HG02642 (cell line): ENCODE data around the gene SLC9A8.
"Not testable (repeated sequence)": the region's sequence is repeated elsewhere in the genome, so short reads cannot be mapped to it uniquely, and the experiment has no call there.

Source experiments
- ATAC-seq: cut with Tn5 transposase; IDR thresholded peaks from one replicate; pipeline ENCODE4 v1.9.1; 2021; ENCODE audit warnings: mild to moderate bottlenecking; ENCODE audit not compliant: unreplicated experiment, poor library complexity

SLC9A8 gene, protein sequence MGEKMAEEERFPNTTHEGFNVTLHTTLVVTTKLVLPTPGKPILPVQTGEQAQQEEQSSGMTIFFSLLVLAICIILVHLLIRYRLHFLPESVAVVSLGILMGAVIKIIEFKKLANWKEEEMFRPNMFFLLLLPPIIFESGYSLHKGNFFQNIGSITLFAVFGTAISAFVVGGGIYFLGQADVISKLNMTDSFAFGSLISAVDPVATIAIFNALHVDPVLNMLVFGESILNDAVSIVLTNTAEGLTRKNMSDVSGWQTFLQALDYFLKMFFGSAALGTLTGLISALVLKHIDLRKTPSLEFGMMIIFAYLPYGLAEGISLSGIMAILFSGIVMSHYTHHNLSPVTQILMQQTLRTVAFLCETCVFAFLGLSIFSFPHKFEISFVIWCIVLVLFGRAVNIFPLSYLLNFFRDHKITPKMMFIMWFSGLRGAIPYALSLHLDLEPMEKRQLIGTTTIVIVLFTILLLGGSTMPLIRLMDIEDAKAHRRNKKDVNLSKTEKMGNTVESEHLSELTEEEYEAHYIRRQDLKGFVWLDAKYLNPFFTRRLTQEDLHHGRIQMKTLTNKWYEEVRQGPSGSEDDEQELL

DNA sequence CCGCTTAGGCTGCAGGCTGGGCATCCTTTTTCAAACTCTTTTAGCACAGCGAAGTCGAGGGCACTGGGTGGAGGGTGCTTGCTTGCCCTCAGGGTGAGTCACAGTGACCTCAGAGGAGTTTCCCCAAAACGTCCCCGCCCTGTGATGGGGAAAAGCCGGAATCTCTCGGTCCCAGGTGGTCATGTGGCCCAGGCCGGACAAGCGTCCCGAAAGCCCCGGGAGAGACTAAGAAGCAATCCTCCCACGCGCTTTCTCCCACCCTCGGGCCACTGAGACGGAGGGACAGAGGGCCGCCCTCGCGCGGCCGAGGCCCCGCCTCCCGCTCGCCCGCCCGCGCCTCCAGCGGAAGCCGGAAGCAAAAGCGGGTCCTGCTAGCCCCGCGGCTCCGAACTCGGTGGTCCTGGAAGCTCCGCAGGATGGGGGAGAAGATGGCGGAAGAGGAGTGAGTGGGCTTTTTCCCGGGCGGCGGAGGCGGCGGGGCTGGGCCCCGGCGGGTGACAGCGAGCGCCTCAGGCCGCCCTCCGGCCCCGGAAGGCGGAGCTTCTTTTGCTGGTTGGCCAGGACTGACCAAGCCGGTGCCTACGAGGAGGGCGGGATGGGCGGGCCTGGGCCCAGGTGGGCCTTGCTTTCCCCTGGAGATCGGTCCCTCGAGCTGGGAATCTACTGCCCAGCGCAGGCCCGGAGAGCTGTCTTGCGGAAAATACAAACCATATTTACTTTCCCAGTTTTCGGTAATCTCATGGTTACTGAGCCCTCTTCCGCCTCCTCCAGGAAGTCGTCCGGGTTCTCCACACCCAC, at the start of gene SLC9A8:
SLC9A8 (plus strand) TSS at position 322 of the 798 bp plus-strand sequence; CDS start at position 417, 95 bp downstream.
- peak; percentile 93 for ATAC-seq

DNA sequence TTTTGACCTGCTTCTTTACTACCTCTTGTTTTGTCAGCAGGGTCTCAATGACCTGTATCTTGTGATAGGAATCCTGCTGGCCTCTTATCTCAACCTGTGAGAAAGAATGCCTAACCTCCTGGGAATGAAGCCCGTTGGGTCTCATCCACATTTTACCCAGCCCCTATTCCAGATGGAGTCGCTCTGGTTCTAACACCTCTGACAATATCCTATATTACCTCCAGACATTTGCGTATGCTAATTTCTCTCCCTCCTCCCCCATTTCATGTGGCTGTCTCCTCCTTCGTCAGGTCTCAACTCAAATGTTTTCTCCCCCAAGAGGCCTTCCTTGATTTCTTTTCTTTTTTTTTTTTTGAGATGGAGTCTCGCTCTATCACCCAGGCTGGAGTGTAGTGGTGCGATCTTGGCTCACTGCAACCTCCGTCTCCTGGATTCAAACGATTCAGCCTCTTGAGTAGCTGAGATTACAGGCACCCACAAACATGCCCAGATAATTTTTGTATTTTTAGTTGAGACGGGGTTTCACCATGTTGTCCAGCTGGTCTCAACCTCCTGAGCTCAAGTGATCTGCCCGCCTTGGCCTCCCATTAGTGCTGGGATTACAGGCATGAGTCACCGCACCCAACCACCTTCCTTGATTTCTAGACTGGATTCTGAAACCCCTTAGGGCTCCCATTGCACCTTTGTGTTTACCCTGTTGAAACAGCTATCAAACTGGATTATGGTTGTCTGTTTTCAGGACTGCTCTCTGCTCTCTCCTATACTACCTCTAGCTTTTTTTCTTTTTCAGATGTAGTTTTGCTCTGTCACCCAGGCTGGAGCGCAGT, 49.5 kb upstream of the SLC9A8 start:
- ATAC-seq, result no peak

DNA sequence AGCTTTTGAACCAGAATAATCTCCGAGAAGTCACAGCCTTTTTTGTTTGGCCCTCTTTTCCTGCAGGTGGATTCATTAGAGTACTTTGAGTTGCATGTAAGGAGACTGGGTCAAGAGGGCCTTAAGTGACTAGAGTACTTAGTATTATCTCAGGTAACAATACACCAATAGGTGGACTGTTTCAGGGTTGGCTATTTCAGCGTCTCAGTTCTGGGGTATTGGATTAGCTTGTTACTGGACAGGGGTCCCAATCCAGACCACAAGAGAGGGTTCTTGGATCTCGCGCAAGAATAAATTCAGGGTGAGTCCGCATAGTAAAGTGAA, 47.3 kb upstream of the SLC9A8 start:
- ATAC-seq, result no peak

DNA sequence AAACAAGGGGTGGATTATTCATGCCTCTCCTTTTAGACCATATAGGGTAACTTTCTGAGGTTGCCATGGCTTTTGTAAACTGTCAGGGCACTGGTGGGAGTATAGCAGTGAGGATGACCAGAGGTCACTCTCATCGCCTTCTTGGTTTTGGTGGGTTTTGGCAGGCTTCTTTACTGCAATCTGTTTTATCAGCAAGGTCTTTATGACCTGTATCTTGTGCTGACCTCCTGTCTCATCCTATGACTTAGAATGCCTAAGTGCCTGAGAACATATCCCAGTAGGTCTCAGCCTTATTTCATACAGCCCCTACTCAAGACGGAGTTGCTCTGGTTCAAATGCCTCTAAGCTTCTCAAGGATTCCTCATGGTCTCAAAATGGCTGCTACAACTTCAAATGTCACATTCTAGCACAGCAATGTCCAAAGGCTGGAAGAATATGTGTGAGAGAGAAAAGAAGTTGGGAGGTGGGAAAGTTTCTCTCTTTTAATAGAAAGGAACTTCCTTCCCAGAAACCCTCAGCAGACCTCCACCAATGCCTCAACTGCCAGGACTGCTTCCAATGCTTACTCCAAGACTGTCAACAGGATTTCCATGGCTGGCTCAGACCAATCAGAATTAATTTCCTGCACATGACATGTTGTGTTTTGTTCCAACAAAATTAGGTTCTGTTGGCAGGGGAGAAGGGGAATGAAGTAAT, 46.6 kb upstream of the SLC9A8 start:
- ATAC-seq, result no peak

DNA sequence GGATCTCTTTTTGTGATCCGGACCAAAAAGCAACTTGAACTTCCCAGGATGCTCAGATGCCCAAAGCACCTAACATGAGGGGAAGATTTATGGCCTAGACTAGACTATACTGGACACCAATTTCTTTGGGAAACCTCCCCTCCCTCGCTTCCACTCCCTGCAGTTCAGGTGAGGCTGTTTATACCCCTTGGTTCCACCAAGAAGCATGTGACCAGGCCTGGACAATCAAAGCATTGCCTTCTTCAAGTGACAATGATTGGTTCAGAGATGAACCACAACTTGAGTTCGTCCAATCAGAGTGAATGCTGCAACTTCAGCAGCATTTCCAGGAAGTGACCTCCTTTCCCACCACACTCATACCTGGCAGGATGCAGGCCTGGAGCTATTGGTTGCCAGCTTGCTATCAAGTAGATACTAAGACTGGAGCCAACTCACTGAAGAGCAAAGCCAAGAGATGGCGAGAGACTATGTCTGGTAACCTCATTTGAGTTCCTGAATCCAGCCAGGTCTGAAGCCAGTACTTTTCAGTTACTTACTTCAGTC, 45.6 kb upstream of the SLC9A8 start:
- ATAC-seq, result no peak

DNA sequence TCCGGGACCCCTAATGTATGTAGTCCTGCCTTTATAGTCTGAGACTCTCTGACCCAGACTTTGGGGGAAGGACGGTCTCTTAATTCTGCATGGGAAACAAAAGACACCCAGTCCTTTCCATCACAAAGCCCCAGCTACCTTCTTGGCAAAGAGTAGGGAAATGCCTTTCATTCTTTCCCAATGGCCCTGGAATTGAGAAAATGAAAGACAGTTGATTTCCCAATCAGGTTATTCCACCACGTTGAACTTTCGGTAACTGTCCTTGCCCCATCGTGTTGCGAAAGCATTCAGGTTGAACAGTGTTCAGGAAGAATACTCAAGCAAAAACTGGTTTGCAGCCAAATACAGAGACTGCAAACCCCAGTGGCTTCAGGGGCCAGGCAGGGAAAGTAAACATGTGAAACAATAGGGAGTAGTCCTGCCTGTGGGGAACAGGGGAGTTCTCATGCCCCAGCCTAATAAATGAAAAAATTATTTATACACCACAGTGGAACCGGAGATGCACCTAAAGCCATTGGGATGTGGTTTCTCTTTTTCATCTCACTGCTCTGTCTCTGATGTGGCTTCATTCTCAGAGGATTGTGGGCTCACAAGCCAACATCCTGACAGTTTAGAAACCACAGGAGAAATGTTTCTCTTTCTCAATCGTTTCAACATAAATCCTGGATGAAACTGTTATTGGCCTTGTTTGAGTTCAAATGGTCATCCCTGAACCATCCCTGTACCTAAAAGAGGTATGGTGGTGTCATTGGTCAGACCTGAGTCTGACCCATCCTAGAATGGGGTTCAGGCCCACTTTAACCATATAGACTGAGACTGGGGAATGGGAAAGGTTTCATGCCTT, 44.2 kb upstream of the SLC9A8 start:
- ATAC-seq, result no peak

DNA sequence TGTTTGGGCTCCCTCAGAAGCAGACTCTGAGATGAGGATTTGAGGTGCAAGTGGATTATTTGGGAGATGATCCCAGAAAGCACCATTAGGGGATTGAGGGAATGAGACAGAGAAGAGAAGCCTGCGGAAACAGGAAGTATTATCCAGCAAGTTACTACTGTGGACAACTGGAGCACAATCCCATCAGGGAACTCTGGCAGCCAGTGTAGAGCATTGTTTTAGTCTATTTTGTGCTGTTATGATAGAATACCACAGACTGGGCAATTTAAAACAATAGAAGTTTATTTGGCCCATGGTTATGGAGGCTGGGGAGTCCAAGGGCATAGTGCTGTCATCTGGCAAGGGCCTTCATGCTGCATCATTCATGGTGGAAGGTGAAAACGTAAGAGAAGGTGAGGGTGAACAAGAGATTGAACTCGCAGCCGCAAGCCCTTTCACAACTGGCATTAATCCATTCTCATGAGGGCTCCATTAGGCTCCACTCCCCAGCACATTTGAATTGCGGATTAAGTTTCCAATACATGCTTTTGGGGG, 43.5 kb upstream of the SLC9A8 start:
- ATAC-seq, result no peak

DNA sequence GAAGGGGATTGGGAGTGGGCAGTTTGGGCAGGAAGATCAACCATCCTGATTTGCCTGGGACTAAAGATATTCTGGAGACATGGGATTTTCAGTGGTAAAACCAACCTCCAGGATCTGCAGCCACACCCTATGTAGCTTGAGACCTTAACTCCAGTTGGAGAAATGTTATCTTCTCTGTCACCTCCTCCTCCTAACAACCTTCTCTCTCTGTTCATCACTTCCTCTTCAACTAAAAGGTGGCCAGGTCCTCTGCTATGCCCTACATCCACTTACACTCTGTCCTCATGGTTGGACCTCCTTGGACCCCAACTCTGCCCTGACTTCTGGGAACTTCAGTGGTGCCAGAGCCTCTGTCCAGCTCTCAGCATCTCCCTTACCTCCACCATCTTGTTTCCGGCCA, 42.0 kb upstream of the SLC9A8 start:
- no peak for ATAC-seq

DNA sequence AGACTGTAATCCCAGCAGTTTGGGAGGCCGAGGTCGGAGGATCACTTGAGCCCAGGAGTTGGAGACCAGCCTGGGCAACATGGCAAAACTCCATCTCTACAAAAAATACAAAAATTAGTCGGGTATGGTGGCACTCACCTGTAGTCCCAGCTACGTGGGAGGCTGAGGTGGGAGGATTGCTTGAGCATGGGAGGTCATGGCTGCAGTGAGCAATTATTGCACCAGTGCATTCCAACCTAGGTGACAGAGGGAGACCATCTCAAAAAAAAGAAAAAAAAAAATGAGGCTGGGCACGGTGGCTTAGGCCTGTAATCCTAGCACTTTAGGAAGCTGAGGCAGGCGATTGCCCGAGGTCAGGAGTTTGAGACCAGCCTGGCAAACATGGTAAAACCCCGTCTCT, 38.4 kb upstream of the SLC9A8 start:
- ATAC-seq, result not testable (repeated sequence)

DNA sequence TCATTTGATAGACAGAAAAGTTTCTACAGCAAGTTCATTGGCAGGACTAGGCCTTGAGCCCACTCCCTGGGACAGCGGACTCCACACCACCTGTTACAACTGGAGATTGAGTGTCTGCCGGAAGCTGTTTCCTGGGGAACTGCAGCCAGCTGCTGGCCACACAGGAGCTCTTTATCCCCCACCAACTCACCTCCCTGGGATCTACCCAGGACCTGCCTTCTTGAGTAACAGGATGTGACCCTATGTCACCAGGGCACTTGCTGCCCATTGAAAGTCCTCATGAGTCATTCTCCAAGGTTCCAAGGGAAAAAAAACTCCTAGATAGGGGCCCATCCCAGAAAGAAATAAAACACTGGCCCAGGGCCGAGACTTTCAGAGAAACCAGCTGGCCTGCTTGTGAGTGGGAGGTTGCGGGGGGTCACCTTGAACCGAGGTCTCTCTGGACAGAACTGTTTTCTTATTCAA, 37.4 kb upstream of the SLC9A8 start:
- ATAC-seq, result no peak

DNA sequence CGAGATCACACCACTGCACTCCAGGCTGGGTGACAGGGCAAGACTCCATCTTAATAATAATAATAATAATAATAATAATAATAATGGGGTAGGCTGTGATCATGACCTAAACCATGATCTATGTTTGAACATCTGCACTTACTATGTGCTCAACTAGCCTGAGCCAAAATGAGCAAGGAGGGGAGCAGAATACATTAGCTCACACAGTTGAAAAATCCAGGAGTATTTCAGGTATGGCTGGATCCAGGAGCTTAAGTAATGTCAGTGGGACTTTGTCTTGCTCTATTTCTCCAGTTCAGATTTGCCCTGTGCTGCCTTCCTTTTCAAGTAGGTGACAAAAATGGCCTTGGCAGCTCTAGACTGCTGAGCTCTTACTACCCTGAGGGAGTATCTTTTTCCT, 32.7 kb upstream of the SLC9A8 start:
- ATAC-seq, result no peak

DNA sequence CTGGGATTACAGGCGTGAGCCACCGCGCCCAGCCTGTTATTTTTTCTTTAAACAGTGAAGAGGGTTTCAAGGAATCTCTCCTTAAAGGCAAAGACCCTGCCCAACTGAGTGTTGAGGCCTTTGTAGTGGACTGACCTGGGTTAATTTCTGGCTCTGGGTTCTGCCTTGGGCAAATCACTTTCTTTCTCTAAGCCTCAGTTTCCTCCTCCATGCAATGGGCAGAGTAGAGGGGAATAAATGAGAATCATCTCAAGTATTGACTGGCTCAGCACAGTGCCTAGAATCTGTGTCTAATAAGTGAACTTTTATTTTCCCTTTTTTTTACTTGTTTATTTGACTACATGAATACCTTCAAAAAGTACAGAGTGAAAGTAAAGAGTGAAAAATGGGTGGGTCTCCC, 31.0 kb upstream of the SLC9A8 start:
- no peak for ATAC-seq

DNA sequence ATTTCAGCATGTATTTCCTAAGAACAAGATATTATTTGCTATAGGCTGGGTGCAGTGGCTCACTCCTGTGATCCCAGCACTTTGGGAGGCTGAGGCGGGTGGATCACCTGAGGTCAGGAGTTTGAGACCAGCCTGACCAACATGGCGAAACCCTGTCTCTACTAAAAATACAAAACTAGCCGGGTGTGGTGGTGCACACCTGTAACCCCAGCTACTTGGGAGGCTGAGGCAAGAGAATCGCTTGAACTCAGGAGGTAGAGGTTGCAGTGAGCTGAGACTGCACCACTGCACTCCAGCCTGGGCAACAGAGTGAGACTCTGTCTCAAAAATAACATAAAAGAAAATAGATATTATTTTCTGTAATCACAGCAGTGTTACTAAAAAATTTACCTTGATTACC, 30.2 kb upstream of the SLC9A8 start:
- ATAC-seq, result not testable (repeated sequence)

DNA sequence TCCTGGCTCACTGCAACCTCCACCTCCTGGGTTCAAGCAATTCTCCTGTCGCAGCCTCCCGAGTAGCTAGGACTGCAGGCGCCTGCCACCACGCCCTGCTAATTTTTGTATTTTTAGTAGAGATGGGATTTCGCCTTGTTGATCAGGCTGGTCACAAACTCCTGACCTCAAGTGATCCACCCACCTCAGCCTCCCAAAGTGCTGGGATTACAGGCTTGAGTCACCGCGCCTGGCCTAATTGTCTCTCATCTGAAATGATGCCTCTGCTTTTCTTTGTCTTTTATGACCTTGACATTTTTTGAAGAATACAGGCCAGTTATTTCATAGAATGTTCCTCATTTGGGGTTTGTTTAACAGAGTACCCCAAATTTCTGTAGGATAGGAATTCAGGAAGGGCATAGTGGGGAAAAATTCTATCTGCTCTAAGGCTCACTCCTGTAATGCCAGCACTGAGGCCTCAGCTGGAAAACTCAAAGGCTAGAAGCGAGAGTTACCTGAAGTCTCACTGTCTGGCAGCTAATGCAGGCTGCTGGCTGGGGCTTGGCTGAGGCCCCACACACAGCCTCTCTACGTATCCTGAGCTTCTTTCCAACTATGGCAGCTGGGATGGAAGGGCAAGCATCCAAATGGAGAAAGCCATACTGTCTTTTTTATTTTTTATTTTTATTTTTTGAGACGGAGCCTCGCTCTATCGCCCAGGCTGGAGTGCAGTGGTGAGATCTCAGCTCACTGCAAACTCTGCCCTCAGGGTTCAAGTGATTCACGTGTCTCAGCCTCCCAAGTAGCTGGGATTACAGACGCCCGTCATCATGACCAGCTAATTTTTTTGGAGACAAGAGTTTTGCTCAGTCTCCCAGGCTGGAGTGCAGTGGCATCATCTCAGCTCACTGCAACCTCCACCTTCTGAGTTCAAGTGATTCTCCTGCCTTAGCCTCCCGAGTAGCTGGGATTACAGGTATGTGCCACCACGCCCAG, 29.3 kb upstream of the SLC9A8 start:
- not testable (repeated sequence) for ATAC-seq

DNA sequence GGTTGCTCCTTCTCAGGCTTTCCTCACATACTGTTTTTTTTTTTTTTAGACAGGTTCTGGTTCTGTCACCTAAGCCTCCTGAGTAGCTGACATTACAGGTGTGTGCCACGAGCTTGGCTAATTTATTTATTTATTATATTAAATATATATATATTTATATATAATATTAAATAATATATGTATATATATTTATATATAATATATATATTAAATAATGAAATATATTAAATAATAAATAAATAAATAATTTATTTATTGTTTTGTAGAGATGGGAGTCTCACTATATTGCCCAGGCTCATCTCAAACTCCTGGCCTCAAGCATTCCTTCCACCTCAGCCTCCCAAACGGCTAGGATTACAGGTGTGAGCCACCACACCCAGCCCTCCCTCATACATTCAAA, 28.3 kb upstream of the SLC9A8 start:
- ATAC-seq, result no peak

DNA sequence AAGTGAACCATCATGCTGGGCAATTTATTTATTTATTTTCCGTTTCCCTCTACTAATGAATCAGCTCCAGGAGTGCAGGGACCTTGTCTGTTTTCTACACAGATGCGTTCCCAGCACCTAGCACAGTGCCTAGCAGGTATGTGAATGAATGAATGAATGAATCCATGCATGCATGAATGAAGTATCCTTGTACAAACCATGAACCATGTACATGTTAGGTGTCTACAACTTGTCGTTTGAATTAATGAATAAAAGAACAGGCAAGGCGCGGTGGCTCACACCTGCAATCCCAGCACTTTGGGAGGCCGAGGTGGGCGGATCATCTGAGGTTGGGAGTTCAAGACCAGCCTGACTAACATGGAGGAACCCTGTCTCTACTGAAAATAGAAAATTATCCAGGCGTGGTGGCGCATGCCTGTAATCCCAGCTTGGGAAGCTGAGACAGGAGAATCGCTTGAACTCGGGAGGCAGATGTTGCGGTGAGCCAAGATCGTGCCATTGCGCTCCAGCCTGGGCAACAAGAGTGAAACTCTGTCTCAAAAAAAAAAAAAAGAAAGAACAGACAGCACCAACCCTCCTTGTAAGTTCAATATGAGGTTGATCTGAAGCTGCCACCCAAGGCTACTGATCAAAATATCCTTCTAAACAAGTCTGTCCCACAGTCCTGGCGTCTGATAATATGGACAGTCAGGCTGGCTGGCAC, 27.3 kb upstream of the SLC9A8 start:
- ATAC-seq, result no peak

DNA sequence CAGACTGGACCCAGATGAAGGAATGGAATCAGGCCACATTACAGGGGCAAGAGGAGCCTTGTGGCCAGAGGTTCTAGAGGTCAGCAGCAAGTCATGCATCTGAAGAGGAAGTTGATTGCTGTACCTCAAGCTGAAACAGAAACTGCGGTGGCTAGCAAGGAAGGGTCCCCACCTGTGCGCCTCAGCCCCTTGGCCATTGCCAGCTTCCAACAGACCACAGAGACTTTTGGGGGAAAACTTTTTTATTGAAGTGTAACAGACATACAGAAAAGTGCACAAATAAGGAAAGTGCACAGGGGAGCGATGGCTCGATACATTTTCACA, 26.8 kb upstream of the SLC9A8 start:
- ATAC-seq, result peak; percentile 83
